COLO668 (cell line): Measurements from ENCODE around the gene SMARCA1.

Experiments
- DNase-seq: peaks from one replicate; lab custom pipeline; 2025; ENCODE audit not compliant: unreplicated experiment; lab: John Stamatoyannopoulos, UW

The SMARCA1 gene

GRCh38 chrX:129531132-129531531 lies 7.8 kb upstream of the SMARCA1 start:
- DNase-seq, result no peak

GRCh38 chrX:129530410-129530809 lies 7.1 kb upstream of the SMARCA1 start:
- DNase-seq, result no peak

- DNase-seq, result no peak
Observed at GRCh38 chrX:129529685-129530281, 6.5 kb upstream of the SMARCA1 start.

GRCh38 chrX:129525896-129526295 lies 2.6 kb upstream of the SMARCA1 start:
- no peak for DNase-seq

- DNase-seq, result peak; percentile 4
Observed at GRCh38 chrX:129525162-129525561, 1.9 kb upstream of the SMARCA1 start.

GRCh38 chrX:129524250-129524850 lies 1.1 kb upstream of the SMARCA1 start:
- no peak for DNase-seq

GRCh38 chrX:129522184-129523078 lies 859 bp downstream of the SMARCA1 start:
- peak; percentile 55 for DNase-seq

- DNase-seq, result no peak
Observed at GRCh38 chrX:129520151-129520550, 3.1 kb downstream of the SMARCA1 start.

- no peak for DNase-seq
Observed at GRCh38 chrX:129516402-129516801, 6.9 kb downstream of the SMARCA1 start.

GRCh38 chrX:129512409-129512808 lies 10.9 kb downstream of the SMARCA1 start:
- no peak for DNase-seq

GRCh38 chrX:129511689-129512088 lies 11.6 kb downstream of the SMARCA1 start:
- DNase-seq, result no peak

- no peak for DNase-seq
Observed at GRCh38 chrX:129510331-129510730, 13.0 kb downstream of the SMARCA1 start.

- no peak for DNase-seq
Observed at GRCh38 chrX:129497146-129497843, 26.0 kb downstream of the SMARCA1 start.

- DNase-seq, result no peak
Observed at GRCh38 chrX:129496625-129497024, 26.7 kb downstream of the SMARCA1 start.

- no peak for DNase-seq
Observed at GRCh38 chrX:129495900-129496299, 27.4 kb downstream of the SMARCA1 start.

GRCh38 chrX:129494887-129495286 lies 28.4 kb downstream of the SMARCA1 start:
- DNase-seq, result no peak

GRCh38 chrX:129493643-129494042 lies 29.6 kb downstream of the SMARCA1 start:
- DNase-seq, result no peak

GRCh38 chrX:129490330-129490729 lies 33.0 kb downstream of the SMARCA1 start:
- no peak for DNase-seq

- DNase-seq, result no peak
Observed at GRCh38 chrX:129488359-129488758, 34.9 kb downstream of the SMARCA1 start.

- DNase-seq, result no peak
Observed at GRCh38 chrX:129480889-129481288, 42.4 kb downstream of the SMARCA1 start.

- DNase-seq, result no peak
Observed at GRCh38 chrX:129478516-129478915, 44.8 kb downstream of the SMARCA1 start.
